Lower leg skin (tissue), 4 donors: Measurements from ENCODE around the gene NCAM2. TPM values are rescaled to one million over a fixed set of nuclear protein-coding genes. Genes with fewer than 3 reads are reported as not detected.

Source experiments
- DNase-seq, 2 donors: peaks; one replicate each; pipeline ENCODE4 v3.0.0-alpha.2; 2019; ENCODE audit warnings: low spot score in 2 of 2
- H3K4me3 ChIP-seq: fragments of 200-600 bp; sonication (generic); 2 replicates; pipeline ENCODE4 v1.5.1; 2017; ENCODE audit warnings: mild to moderate bottlenecking, low read depth; ENCODE audit not compliant: poor library complexity, severe bottlenecking
- POLR2A ChIP-seq, 2 donors: fragments of 450-650 bp; IDR thresholded peaks; one replicate each; pipeline ENCODE4 v1.6.1; 2016 to 2017; ENCODE audit warnings: antibody characterized with exemption in 2 of 2, mild to moderate bottlenecking in 1 of 2, moderate library complexity in 1 of 2
- WGBS, 2 donors: methylation state at CpG; one replicate each; pipeline ENCODE4 v1.1.5; 2018; 5-methylcytosine and 5-hydroxymethylcytosine counted together
- intact Hi-C: fragments of 100-400 bp; cut with DNase I; formaldehyde crosslinking; loops from one replicate; pipeline ENCODE4 v1.15.0; 2023; ENCODE audit warnings: low total_unique reads
- total RNA-seq, 4 donors: library from RNA; depleted of rRNA; stranded (reverse); fragments of >200 nt; gene quantifications; one replicate each; pipeline ENCODE4 v1.1.0, GENCODE V29; 2016
- TF ChIP-seq, protein P1 (sequence below), 3 donors: fragments of 450-650 bp; IDR thresholded peaks; one replicate each; pipeline ENCODE4 v1.5.1; 2016; ENCODE audit warnings: antibody characterized with exemption in 3 of 3, mild to moderate bottlenecking in 3 of 3, moderate library complexity in 2 of 3

Gene NCAM2
- total RNA-seq, 4 donors from 2014 or later = 0.61 to 3.2 (median 0.91) TPM

DNA sequence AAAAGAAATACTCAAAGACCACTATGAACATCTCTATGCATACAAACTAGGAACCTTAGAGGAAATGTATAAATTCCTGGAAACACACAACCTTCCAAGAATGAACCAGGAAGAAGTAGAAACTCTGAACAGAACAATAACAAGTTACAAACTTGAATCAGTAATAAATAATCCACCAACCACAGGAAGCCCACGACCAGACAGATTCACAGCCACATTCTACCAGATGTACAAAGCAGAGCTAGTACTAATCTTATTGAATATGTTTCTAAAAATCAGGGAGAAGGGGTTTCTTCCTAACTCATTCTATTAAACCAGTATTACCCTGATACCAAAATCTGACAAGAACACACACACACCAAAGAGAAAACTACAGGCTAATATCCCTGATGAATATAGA is 263.8 kb downstream of the NCAM2 start:
- DNase-seq = no peak
- no peak for TF ChIP-seq POLR2A (IDR thresholded peaks at IDR 0.05)
- TF ChIP-seq, protein P1, sequence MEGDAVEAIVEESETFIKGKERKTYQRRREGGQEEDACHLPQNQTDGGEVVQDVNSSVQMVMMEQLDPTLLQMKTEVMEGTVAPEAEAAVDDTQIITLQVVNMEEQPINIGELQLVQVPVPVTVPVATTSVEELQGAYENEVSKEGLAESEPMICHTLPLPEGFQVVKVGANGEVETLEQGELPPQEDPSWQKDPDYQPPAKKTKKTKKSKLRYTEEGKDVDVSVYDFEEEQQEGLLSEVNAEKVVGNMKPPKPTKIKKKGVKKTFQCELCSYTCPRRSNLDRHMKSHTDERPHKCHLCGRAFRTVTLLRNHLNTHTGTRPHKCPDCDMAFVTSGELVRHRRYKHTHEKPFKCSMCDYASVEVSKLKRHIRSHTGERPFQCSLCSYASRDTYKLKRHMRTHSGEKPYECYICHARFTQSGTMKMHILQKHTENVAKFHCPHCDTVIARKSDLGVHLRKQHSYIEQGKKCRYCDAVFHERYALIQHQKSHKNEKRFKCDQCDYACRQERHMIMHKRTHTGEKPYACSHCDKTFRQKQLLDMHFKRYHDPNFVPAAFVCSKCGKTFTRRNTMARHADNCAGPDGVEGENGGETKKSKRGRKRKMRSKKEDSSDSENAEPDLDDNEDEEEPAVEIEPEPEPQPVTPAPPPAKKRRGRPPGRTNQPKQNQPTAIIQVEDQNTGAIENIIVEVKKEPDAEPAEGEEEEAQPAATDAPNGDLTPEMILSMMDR (IDR thresholded peaks at IDR 0.05) = no peak
- WGBS, 2 donors = 28 to 36% methylated on average over 1 of the region's 1 CpG
- H3K4me3 ChIP-seq = no peak overlapping the region
- intact Hi-C loops = no loop called here

- WGBS, 2 donors = 81 to 86% methylated on average over 6 of the region's 6 CpGs
- no peak for DNase-seq
- no peak overlapping the region for H3K4me3 ChIP-seq
These were observed 269.9 kb downstream of the NCAM2 start for GRCh38 chr21:21268061-21268471.

DNA sequence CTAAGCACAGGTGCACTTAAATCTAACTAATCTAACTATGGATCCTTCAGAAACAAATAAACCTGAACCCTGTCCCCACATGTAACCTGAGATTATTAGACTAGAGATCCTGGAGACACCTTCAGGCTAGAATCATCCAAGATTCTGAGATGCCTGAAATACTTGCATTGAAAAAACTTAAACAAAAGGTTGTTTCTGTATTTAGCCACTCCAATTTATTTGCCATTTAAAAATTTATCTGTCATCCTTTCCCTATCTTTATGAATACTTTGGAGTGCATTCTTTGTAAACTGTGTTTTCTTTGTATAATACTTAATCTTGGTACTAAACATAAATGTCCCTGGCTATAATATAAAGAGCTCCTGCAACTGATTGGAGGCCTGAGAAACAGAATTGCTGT is 270.7 kb downstream of the NCAM2 start:
- TF ChIP-seq, protein P1 (IDR thresholded peaks at IDR 0.05) = no peak
- no peak for TF ChIP-seq POLR2A (IDR thresholded peaks at IDR 0.05)
- intact Hi-C loops = no loop called here

More at GRCh38 chr21:21268061-21268471, 269.9 kb downstream of the NCAM2 start:
- intact Hi-C loops = no loop called here
- TF ChIP-seq POLR2A (IDR thresholded peaks at IDR 0.05) = no peak

DNA sequence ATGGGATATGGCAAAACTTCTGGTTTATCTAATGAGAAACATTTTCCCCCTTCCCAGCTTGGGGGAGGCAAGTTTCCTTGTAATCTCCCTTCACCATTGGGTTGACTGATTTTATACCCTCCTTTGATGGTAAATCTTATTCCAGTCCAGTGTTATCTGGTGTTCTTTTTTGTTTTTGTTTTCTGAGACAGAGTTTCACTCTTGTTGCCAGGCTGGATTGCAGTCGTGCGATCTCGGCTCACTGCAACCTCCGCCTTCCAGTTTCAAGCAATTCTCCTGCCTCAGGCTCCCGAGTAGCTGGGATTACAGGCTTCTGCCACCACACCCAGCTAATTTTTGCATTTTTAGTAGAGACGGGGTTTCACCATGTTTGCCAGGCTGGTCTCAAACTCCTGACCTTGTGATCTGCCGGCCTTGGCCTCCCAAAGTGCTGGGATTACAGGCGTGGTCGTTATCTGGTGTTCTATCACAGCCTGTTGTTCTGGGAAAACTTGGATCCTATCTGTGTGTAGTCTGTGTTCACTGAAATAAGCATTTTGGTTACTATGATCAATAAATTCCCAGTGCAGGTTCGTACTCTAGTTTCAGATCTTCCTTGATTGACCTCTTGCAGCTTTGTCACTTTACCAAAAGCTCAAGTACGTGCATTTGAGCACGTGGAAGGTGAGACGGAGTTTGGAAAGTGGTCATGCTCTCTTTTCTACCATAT is 281.1 kb downstream of the NCAM2 start:
- no peak for DNase-seq
- intact Hi-C loops = no loop called here
- 80 to 81% methylated on average over 13 of the region's 13 CpGs for WGBS, 2 donors
- TF ChIP-seq POLR2A (IDR thresholded peaks at IDR 0.05) = no peak
- TF ChIP-seq, protein P1 (IDR thresholded peaks at IDR 0.05) = no peak
- H3K4me3 ChIP-seq = no peak overlapping the region

More for the DNA sequence above, 270.7 kb downstream of the NCAM2 start:
- DNase-seq = no peak
- no peak overlapping the region for H3K4me3 ChIP-seq

DNA sequence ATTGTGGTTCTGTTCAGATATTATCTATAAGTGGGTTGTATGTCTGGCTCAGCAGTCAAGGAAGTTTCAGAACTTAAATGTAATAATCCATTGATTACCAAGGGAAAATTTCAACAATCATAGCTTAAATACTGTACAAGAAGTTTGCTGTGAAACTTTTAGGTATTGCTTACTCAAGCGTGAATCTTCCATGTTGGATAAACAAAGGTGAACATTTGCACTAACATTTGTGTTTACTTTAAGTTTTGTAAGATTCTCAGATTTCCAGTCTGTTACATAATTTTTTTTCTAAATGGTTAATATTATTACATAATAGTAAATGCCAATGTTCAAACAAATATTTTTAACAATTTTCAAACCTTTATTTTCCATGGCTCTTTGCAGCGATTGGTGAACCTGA is 285.6 kb downstream of the NCAM2 start:
- DNase-seq = no peak
- intact Hi-C loops = no loop called here
- no peak for TF ChIP-seq POLR2A (IDR thresholded peaks at IDR 0.05)
- TF ChIP-seq, protein P1 (IDR thresholded peaks at IDR 0.05) = no peak
- 94 to 97% methylated on average over 2 of the region's 2 CpGs for WGBS, 2 donors
- no peak overlapping the region for H3K4me3 ChIP-seq

- no peak overlapping the region for H3K4me3 ChIP-seq
- TF ChIP-seq POLR2A (IDR thresholded peaks at IDR 0.05) = no peak
- TF ChIP-seq, protein P1 (IDR thresholded peaks at IDR 0.05) = no peak
- intact Hi-C loops = no loop called here
- 76 to 78% methylated on average over 4 of the region's 4 CpGs for WGBS, 2 donors
- no peak for DNase-seq
These were observed 288.1 kb downstream of the NCAM2 start for GRCh38 chr21:21286170-21286798.
